Myocyte (in vitro differentiated cells): ENCODE data around the gene PARVA. TPM values are rescaled to one million over a fixed set of nuclear protein-coding genes. Genes with fewer than 3 reads are reported as not detected.
A peak's percentile ranks its signal among the peaks of the same experiment; 100 is the strongest.

Source experiments
- DNase-seq: peaks from one replicate; pipeline ENCODE4 v3.0.0-alpha.2; 2012; ENCODE audit warnings: low read depth
- total RNA-seq: library from RNA; depleted of rRNA; stranded (reverse); fragments of >200 nt; gene quantifications from 2 replicates; pipeline ENCODE4 v1.2.3, GENCODE V29; 2014

The PARVA gene
- total RNA-seq, 1 donor from 2014 or later: 70.5 TPM

DNA sequence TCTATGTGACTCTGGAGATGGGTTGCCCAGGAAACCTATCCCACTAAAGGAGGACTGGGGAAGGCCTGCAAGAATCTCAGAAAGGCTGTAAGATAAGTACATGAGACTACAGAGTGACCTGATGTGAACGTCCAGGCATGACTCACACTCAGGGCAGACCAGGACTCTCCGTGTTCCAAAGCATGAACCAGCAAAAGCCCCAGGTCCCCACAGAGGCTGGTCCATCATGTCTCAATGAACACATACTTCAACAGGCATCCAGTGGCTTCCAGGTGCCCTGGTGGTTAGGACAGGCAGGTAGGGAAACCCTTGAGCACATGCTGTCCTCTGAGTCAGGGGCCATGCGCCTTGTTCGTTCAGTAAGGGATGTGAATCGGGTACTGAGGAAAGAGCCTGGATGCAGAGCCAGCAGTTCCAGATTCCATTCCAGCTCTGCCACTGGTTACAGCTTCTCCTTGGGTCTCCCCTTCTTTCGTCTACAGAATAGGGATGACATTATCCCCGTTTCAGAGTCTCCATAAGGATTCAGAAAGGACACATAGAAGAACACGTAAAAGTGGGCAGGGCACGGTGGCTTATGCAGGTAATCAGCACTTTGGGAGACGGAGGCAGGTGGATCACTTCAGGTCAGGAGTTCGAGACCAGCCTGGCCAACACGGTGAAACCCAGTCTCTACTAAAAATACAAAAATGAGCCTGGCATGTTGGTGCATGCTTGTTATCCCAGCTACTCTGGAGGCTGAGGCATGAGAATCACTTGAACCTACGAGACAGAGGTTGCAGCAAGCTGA, 167.8 kb downstream of the PARVA start:
- no peak for DNase-seq

DNA sequence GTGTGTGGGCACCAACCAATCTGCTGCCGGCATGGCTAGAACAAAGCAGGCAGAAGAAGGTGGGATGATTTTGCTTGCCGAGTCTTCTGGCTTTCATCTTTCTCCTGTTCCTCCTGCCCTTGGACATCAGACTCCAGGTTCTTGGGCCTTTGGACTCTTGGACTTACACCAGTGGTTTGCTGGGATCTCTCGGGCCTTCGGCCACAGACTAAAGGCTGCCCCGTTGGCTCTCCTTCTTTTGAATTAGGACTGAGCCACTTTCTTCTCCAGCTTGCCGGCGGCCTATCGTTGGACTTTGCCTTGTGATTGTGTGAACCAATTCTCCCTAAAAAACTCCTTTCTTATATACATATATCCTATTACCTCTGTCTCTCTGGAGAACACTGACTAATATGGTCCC, 168.8 kb downstream of the PARVA start:
- DNase-seq: no peak

DNA sequence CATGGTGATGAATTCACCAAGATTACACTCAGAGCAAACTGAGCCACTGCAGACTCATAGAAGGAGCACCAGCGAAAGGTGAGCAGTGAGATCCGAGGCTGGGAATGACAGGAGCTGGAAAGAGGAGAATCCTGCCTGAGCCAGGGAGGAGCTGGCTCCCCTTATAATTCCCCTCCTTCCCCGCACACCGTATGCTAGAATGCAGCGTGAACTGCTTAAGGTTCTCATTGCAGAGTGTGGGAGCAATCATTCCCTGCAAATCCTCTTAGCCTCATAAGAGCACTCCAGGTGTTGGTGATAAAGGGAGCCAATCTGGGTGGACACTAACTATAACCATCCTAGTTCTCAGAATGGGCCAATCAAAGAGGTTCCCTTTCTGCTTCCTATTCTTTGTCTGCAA, 169.3 kb downstream of the PARVA start:
- DNase-seq: no peak

DNA sequence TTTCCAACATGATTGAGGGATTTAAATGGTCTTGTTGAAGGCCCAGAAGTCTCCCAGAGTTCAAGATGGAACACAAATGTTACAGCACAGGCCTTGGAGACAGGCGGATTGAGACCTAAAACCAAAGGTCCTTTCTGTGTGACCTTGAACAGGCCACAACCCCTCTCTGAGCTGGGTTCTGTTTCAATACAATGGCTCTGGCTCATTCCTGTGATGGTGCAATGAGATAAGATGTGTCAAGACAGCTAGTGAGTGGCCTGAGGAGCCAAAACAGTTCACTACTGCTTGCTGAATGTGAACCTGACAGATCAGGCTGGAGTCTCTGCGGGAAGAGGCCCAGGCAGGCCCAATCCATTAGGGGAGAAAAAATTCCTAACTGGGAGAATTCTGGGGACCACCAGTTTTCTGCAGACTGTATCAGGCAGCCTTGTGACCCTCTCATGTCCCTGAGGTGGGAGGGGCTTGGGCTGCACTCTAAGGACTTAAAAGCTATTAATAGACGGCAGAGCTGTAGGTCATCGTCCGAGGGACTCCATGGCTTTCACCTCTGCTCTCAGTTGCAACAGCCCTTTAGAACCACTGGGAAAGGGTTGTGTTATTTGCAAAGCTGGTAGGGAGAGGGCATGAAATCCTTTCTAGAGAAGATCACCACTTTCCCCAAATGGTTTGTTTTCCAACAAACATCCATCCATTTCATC, 170.7 kb downstream of the PARVA start:
- DNase-seq: no peak

DNA sequence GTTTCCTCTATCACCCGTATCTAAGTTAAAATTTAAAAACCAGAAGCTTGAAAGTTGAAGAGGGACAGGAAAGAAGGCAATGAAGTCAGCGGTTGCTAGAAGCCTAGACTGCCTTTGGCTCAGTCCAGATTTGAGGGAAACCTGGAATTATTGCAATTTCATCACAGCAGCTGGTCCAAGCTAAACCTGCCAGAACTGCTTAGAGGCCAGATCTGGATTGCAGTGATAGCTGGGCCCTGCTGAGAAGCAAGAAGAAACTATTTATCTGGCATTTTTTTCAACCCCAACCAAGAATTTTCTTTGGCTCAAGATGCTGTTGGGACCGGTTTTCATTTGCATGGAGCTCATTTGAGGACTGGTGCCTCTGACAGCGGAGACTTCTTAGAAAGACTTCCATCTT, 175.3 kb downstream of the PARVA start:
- DNase-seq: peak; percentile 70

DNA sequence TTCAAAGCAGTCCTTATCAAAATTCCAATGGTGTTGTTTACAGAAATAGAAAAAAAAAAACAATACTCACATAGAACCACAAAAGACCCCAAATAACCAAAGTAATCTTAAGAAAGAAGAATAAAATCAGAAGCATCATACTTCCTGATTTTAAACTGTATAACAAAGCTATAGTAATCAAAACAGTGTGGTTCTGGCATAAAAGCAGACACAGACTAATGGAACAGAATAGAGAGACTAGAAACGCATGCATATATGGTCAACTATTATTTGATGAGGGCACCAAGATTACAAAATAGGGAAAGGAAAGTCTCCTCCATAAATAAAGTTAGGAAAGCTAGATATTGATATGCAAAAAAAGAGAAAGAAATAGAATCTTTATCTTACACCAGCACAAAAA, 176.8 kb downstream of the PARVA start:
- no peak for DNase-seq

DNA sequence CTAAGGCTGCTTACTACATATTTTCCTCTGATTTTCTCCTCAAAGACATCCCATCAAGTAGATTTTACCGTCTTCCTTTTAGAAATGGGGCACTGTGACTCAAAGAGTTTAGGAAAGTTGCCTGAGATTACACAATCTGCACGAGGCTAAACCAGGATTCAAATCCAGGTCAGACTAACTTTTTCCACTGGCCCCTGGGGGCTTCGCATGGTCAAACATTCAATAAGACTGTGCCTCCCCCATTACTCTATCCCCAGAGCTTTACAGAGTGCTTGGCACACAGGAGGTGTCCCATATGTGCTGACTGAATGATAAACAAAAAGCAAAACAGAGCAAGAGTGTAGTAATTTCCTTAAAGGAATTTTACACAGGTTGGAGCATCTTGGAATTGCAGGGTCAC, 178.8 kb downstream of the PARVA start:
- no peak for DNase-seq

DNA sequence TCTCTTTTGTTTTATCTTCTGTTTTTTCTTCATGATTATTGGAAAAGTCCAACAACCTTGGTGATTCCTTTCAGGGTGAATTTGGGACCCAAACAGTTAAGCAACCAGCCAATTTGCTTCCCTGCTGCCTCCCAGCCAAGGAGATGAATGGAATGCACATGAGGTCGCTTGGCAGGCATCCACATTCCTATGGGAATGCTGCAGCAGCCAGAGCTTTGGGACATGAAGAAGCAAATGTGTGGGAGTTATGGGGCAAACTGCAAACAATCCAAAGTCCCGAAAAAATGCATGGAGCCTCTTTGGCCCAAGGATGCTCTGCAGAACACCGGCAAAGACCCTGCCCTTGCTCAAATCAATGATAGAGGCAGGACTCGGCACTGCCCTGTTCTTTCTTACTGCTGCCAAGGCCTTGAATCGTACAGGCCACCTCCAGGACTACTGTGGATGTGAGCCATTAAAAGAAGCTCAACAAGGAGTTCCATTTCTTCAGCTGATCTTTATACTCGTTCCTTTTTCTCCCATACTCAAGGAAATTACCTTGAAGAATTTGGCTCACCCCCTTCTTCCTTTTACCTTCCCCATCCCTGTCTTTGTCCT, 179.5 kb downstream of the PARVA start:
- DNase-seq: peak; percentile 96

DNA sequence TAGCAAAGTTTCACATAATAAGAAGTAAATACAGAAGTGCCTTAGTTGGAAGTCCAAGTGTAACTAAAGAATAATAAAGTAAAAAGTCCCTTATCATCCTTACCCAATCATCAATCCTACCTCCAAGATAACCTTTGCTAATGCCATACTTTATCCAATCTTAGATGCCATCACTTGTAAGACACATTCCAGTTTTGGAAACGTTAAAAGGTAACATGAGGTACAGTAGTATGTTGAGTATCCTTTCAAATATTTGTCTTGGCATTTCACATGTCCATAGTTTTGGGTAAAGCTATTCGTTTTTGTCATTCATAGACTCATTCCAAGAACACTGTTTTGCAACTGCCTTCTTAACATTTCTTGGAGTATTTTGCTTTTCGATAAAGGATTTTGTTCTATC, 181.6 kb downstream of the PARVA start:
- no peak for DNase-seq

DNA sequence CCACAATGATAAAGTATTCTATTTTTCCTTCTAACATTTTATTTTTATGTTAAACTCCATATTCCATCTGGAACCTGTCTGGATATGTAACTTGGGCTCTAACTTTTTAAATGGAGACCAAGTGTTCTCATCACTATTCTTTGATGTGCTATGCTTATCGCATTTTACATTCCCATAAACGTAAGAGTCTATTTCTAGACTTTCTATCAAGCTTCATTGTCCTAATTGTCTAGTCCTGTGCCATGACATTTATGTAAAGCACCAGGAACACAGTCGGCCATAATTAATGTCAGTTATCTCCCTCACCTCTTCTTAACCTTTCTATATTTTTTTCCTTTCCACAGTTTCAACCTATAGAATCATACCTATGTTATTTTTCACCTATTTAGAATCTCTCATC, 183.0 kb downstream of the PARVA start:
- DNase-seq: no peak

DNA sequence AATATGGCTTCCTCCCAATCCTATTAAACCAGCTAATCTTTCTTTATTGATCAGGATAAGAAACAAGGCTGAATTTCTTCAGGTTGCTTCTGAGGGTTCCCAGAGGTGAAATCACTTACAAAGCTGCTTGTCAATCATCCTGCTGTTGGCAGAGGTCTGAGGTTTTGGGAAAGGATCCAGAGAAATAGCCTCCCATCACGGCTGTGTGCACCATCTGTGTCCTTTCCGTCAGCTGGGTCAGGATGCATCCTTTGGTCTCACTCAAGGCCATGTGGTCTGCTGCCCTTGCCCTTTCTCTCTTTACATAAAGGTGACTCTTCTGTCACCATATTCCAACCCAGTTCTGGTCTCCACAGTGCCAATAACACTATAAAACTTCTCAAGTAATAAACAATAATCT, 183.5 kb downstream of the PARVA start:
- DNase-seq: peak; percentile 77

DNA sequence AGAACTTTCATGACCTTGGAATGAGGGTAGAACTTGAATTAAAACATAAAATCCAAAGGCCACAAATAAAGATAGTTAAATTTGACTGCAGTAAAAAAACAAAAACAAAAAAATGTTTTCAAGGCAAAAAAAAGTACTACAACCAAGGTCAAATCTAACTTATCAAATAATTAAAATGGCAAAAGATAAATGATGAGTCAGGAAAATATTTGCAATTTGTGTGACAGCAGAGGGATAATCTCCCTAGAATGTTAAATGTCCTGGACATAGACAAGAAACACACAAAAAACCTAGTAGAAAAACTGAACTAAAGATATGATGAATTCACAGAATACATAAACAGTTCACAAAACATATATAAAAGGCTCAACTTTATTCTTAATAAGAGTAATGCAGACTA, 186.6 kb downstream of the PARVA start:
- no peak for DNase-seq

DNA sequence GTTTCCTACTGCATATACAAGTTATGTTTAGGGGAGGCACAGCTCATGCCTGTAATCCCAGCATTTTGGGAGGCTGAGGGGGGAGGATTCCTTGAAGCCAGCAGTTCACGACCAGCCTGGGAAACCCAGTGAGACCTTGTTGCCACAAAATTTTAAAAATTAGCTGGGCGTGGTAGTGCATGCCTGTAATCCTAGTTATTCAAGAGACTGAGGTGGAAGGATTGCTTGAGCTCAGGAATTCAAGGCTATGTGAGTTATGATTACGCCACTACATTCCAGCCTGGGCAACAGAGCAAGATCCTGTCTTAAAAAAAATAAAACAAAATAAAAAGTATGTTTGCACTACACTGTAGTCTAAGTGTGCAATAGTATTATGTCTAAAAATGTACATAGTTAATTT, 188.0 kb downstream of the PARVA start:
- no peak for DNase-seq

DNA sequence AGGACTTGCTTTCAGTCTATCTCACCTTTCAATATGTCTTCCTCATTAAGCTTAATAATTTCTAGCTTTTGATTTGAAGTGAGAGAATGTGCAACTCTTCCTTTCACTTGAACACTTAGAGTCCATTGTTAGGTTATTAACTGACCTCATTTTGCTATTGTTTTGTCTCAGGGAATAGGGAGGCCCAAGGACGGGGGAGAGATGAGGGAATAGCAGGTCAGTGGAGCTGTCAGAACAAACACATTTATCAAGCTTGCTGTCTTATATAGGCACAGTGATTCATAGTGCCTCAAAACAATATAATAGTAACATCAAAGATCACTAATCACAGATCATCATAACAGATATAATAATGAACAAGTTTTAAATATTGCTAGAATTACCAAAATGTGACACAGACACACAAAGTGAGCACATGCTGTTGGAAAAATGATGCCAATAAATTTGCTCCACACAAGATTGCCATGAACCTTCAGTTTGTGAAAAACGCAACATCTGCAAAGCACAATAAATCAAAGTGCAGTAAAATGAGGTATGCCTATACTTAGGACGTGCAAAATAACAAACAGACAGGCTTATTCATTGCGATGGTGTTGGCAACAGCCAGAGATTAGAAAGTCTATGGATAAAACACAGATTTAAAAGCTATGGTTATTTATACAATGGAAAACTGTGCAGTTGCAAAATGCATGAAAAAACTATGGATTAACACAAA, 190.5 kb downstream of the PARVA start:
- no peak for DNase-seq

DNA sequence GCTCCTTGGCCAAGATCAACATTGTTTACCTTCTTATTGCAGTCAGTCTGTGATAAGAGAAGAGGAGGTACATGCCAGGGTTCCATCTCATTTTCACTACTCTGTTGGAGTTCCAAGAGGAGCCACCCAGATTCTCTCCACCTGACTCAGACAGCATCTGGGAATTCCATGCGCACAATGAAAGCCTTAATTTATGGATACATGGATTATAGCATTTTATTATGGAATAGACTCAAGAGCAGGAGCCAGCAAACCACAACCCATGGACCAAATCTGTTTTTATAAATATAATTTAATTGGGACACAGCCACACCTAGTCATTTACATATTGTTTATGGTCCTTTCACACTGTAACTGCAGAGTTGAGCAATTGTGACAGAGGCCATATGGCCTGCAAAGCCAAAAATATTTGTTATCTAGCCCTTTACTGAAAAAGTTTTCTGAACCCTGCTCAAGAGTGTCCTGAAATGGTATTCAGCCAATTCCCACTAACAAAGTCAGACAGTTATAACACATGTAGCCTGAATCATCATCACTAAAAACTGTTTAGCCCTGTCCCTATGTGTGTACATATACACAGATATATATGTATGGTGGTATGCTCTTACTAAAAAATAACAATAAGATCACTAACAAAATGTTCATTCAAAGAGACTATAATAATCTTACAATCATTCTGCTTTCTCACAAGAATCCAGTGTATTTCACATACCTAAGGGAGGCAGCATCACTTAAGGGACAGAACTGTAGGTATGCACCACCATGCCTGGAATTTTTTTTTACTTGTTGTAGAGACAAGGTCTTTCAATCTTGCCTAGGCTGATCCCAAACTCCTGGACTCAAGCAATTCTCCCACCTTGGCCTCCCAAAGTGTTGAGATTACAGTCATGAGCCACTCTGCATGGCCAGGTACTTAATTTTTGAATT, 192.4 kb downstream of the PARVA start:
- DNase-seq: peak; percentile 21

DNA sequence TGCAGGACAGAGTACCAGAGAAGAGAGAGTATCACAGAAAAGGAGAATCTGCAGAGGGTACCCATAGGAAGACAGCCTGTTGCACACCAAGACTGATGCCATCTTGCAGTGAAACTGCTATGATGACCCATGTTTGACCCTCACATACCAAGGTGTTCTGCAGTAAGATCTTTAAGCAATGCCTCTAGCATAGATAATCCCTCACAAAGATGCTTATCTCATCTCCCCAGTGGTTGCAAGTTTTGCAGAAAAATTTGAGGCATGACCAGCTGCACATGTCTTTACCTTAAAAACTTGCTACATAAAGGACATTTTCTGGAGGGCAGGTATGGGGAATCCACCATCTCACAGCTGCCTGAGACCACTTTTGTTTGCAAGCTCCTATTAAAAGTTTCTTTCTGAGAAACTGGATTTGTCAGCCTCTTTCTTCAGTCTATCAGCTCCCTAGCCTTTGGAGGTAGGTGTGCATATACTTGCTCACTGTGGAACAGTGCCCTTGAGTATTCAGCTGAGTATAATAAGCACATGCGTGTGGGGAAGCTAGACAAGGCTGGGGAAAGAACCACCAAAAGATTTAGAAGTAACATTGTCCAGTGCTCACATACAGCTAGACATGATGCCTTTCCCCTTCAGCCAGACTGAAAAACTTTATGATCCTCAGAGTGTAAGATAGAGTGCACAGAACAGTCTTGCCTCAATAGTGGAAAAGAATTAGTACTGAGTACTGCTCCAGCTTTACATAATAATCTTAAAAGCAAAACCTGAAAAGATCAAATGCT, 196.5 kb downstream of the PARVA start:
- no peak for DNase-seq

DNA sequence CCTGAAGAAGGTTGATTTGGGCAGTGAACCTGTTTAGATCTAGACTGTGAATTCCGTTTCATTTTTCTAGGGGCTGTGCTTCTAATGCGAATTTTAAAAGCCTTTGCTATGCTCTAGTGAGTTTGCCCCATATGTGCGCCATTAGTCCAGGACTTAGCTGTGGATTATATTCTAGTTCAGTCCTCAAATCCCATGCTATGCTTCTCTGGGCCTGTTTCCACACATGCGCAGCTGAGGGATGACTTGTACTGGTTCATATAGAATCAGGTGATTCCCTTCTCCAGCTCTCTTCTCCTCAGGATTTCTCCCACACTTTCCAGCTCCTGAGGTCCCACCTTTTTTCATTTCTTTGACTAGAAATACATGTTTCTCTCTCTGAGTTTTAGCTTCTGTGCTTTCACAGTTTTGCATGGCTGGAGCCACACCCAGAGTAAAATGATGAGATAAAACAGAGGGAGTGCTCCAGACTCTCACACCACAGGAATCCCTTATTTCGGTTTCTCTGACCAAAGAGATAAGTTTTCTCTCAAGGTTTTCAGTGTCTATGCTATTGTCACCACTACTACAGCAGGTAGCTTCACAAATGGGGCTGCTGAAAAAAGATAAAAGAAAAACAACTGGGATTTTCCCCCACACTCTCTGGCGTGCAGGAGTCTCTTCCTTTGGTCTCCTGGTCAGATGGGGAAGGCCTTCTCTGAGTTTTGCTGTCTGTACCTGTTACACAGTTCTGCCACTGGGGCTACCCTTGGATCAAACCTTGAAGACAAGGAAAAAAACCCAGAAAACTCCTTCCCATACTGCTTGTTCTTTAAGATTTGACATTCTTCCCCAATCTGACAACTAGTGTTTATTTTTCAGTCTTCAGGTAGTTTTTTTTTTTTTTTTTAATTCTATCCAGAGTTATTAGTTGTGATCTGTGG, 200.6 kb downstream of the PARVA start:
- no peak for DNase-seq

DNA sequence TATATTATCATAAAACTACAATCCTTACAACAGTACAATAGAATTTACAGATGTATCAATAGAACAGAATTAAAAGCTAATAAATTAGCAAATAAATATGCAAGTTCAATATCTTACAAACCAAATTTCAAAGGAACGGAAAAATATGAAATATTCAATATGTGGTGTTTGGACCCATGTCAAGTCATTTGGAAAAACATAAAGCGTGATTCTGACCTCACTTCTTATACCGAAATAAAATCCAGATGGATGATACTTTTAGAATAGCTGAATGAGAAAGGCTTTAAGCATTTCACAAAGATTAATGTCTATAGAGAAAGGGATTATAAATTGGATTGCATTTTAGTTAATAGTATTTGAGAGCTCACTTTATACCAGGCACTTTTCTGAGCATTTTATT, 204.0 kb downstream of the PARVA start:
- no peak for DNase-seq

DNA sequence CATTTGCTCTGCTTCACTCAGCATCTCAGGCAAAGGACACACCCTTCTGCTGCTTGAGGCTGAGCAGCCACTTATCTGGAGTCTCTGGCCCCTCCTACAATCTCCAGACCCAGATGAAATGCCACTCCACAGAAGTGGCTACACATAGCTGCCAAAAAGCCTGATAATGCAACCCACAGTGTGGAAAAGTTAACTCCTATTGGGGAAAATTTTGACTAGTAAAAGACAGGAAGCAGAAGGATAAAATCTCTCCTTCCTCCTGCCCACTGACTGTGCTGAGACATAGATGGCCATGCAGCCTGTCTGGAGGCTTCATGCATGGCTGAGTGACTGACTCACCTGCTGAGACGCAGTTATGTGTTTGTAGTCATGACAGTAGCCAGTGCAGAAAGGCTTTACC, 204.6 kb downstream of the PARVA start:
- peak; percentile 31 for DNase-seq
